Transverse colon (tissue), 4 donors: ENCODE data around the gene SLC2A13.

Source experiments
- CTCF ChIP-seq, 5 experiments: fragments of 200-600 bp in 3 of 5; fragments of 450-650 bp in 2 of 5; sonication (generic) in 3 of 5; IDR thresholded peaks; 1 replicate in 2 of 5; 2 replicates in 3 of 5; pipeline ENCODE4 v1.5.1; 2016 to 2017; ENCODE audit warnings: antibody characterized with exemption in 5 of 5, inconsistent platforms in 3 of 5, mild to moderate bottlenecking in 2 of 5, moderate library complexity in 1 of 5
- EP300 ChIP-seq: sonication (generic); formaldehyde crosslinking; IDR thresholded peaks from one replicate; pipeline ENCODE4 v1.6.1; 2017; ENCODE audit warnings: antibody characterized with exemption, low read depth
- POLR2A ChIP-seq: fragments of 450-650 bp; IDR thresholded peaks from one replicate; pipeline ENCODE4 v1.6.1; 2016; ENCODE audit warnings: antibody characterized with exemption, mild to moderate bottlenecking, moderate library complexity
- POLR2AphosphoS5 ChIP-seq, 3 donors: sonication (generic); formaldehyde crosslinking; IDR thresholded peaks; one replicate each; pipeline ENCODE4 v1.6.1; 2016; ENCODE audit warnings: antibody characterized with exemption in 3 of 3

GRCh38 chr12:40144023-40144422, 38.1 kb upstream of the SLC2A13 start:
- TF ChIP-seq EP300 (no peak), CTCF (IDR thresholded peaks at IDR 0.05) (no peak), POLR2AphosphoS5 (IDR thresholded peaks at IDR 0.05) (no peak), POLR2A (no peak)
